HG02970 (cell line): ENCODE measurements around the gene CDC42.
A peak's percentile ranks its signal among the peaks of the same experiment; 100 is the strongest.
"Not testable (repeated sequence)": the region's sequence is repeated elsewhere in the genome, so short reads cannot be mapped to it uniquely, and the experiment has no call there.

ENCODE experiments used
- ATAC-seq: cut with Tn5 transposase; IDR thresholded peaks from one replicate; pipeline ENCODE4 v1.9.1; 2021; ENCODE audit warnings: mild to moderate bottlenecking, moderate library complexity, moderate number of reproducible peaks; ENCODE audit not compliant: unreplicated experiment, low FRiP score

CDC42 gene

GRCh38 chr1:22052115-22053016, at the start of gene CDC42:
TSS of gene CDC42 (plus strand) at chr1:22052709. CDS start at chr1:22078479, 25,770 bp downstream.
- peak; percentile 90 for ATAC-seq

GRCh38 chr1:22002875-22003274, 49.6 kb upstream of the CDC42 start:
- not testable (repeated sequence) for ATAC-seq

- not testable (repeated sequence) for ATAC-seq
Observed at GRCh38 chr1:22003959-22004358, 48.5 kb upstream of the CDC42 start.

- not testable (repeated sequence) for ATAC-seq
Observed at GRCh38 chr1:22005261-22006149, 47.0 kb upstream of the CDC42 start.

- not testable (repeated sequence) for ATAC-seq
Observed at GRCh38 chr1:22006736-22007135, 45.8 kb upstream of the CDC42 start.

GRCh38 chr1:22007262-22007661, 45.2 kb upstream of the CDC42 start:
- ATAC-seq = not testable (repeated sequence)

GRCh38 chr1:22009566-22009965, 42.9 kb upstream of the CDC42 start:
- not testable (repeated sequence) for ATAC-seq

GRCh38 chr1:22012752-22013151, 39.8 kb upstream of the CDC42 start:
- not testable (repeated sequence) for ATAC-seq

GRCh38 chr1:22014575-22015206, 37.8 kb upstream of the CDC42 start:
- not testable (repeated sequence) for ATAC-seq

GRCh38 chr1:22018583-22019559, 33.6 kb upstream of the CDC42 start:
- ATAC-seq = no peak

- ATAC-seq = no peak
Observed at GRCh38 chr1:22021061-22021460, 31.4 kb upstream of the CDC42 start.

- peak; percentile 18 for ATAC-seq
Observed at GRCh38 chr1:22024485-22025367, 27.8 kb upstream of the CDC42 start.

GRCh38 chr1:22025368-22026155, 26.9 kb upstream of the CDC42 start:
- ATAC-seq = peak; percentile 80

- no peak for ATAC-seq
Observed at GRCh38 chr1:22026924-22027289, 25.6 kb upstream of the CDC42 start.

GRCh38 chr1:22030057-22030456, 22.5 kb upstream of the CDC42 start:
- no peak for ATAC-seq

- no peak for ATAC-seq
Observed at GRCh38 chr1:22030473-22030872, 22.0 kb upstream of the CDC42 start.

- ATAC-seq = no peak
Observed at GRCh38 chr1:22031214-22031962, 21.1 kb upstream of the CDC42 start.
